T follicular helper cell (primary cell): ENCODE measurements around the gene RNF217.
"Not testable (repeated sequence)": the region's sequence is repeated elsewhere in the genome, so short reads cannot be mapped to it uniquely, and the experiment has no call there.

ENCODE experiments used
- DNase-seq: peaks from one replicate; pipeline ENCODE4 v3.0.0-alpha.2; 2020; ENCODE audit warnings: low read depth

Gene RNF217

GRCh38 chr6:125054331-125054730 is 92.1 kb downstream of the RNF217 start:
- DNase-seq, result no peak

GRCh38 chr6:125057392-125058246 is 95.4 kb downstream of the RNF217 start:
- no peak for DNase-seq

- no peak for DNase-seq
These were observed 96.3 kb downstream of the RNF217 start for GRCh38 chr6:125058546-125058945.

- no peak for DNase-seq
These were observed 101.1 kb downstream of the RNF217 start for GRCh38 chr6:125063307-125063706.

- no peak for DNase-seq
These were observed 103.9 kb downstream of the RNF217 start for GRCh38 chr6:125066140-125066539.

GRCh38 chr6:125066964-125067363 is 104.7 kb downstream of the RNF217 start:
- no peak for DNase-seq

GRCh38 chr6:125067552-125067951 is 105.3 kb downstream of the RNF217 start:
- no peak for DNase-seq

- DNase-seq, result no peak
These were observed 110.8 kb downstream of the RNF217 start for GRCh38 chr6:125073071-125073470.

- no peak for DNase-seq
These were observed 111.9 kb downstream of the RNF217 start for GRCh38 chr6:125074120-125074519.

- not testable (repeated sequence) for DNase-seq
These were observed 112.8 kb downstream of the RNF217 start for GRCh38 chr6:125075073-125075472.

GRCh38 chr6:125075741-125076481 is 113.7 kb downstream of the RNF217 start:
- no peak for DNase-seq

GRCh38 chr6:125076482-125076742 is 114.2 kb downstream of the RNF217 start:
- DNase-seq, result no peak

- DNase-seq, result no peak
These were observed 115.2 kb downstream of the RNF217 start for GRCh38 chr6:125077453-125077852.

GRCh38 chr6:125078602-125079321 is 116.5 kb downstream of the RNF217 start:
- DNase-seq, result no peak

GRCh38 chr6:125082908-125083683 is 120.9 kb downstream of the RNF217 start:
- DNase-seq, result no peak

GRCh38 chr6:125083684-125083990 is 121.4 kb downstream of the RNF217 start:
- no peak for DNase-seq

GRCh38 chr6:125086716-125087115 is 124.5 kb downstream of the RNF217 start:
- no peak for DNase-seq

- no peak for DNase-seq
These were observed 126.7 kb downstream of the RNF217 start for GRCh38 chr6:125088963-125089362.

- no peak for DNase-seq
These were observed 132.3 kb downstream of the RNF217 start for GRCh38 chr6:125094563-125094962.

- DNase-seq, result no peak
These were observed 133.5 kb downstream of the RNF217 start for GRCh38 chr6:125095580-125096301.

GRCh38 chr6:125097186-125097585 is 134.9 kb downstream of the RNF217 start:
- no peak for DNase-seq

- no peak for DNase-seq
These were observed 136.0 kb downstream of the RNF217 start for GRCh38 chr6:125098253-125098652.
